RWPE1 (cell line): ENCODE measurements around the gene GPR158.
"Not testable (repeated sequence)": the region's sequence is repeated elsewhere in the genome, so short reads cannot be mapped to it uniquely, and the experiment has no call there.

Experiments
- CTCF ChIA-PET: fragments of 350-600 bp; sonication (Branson Sonifier 250); formaldehyde crosslinking; extraction: SDS; loops from one replicate; lab custom pipeline; 2021; lab: Yijun Ruan, JAX
- POLR2A ChIA-PET: fragments of 400-600 bp; formaldehyde crosslinking; extraction: SDS; loops from one replicate; lab custom pipeline; 2020; ENCODE audit warnings: antibody characterized with exemption; ENCODE audit not compliant: low non-redundant PET; lab: Yijun Ruan, JAX
- DNase-seq: peaks from one replicate; pipeline ENCODE4 v3.0.0; 2012; ENCODE audit warnings: low spot score
- H3K27ac ChIP-seq: fragments of 450-650 bp; 2 replicates; pipeline ENCODE4 v1.5.1; 2017
- TF ChIP-seq, protein P1 (sequence below): fragments of 450-650 bp; conservative IDR thresholded peaks from 2 replicates; pipeline ENCODE4 v1.5.1; 2017; ENCODE audit warnings: low read depth, mild to moderate bottlenecking

GPR158 gene

GRCh38 chr10:25157650-25158049, 17.2 kb upstream of the GPR158 start:
- ChIA-PET POLR2A (no interaction called here), CTCF (no interaction called here)
- no peak overlapping the region for H3K27ac ChIP-seq
- no peak for DNase-seq
- TF ChIP-seq, protein P1, sequence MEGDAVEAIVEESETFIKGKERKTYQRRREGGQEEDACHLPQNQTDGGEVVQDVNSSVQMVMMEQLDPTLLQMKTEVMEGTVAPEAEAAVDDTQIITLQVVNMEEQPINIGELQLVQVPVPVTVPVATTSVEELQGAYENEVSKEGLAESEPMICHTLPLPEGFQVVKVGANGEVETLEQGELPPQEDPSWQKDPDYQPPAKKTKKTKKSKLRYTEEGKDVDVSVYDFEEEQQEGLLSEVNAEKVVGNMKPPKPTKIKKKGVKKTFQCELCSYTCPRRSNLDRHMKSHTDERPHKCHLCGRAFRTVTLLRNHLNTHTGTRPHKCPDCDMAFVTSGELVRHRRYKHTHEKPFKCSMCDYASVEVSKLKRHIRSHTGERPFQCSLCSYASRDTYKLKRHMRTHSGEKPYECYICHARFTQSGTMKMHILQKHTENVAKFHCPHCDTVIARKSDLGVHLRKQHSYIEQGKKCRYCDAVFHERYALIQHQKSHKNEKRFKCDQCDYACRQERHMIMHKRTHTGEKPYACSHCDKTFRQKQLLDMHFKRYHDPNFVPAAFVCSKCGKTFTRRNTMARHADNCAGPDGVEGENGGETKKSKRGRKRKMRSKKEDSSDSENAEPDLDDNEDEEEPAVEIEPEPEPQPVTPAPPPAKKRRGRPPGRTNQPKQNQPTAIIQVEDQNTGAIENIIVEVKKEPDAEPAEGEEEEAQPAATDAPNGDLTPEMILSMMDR: no peak

- POLR2A ChIA-PET: no interaction called here
- TF ChIP-seq, protein P1: no peak
- CTCF ChIA-PET: interaction anchor here (0.7 kb wide), 1 partner anchor 62 kb away, joined by 3 read pairs; no protein-coding TSS in a partner anchor
- no peak for DNase-seq
- H3K27ac ChIP-seq: no peak overlapping the region
Measured at GRCh38 chr10:25159591-25159990, 15.2 kb upstream of the GPR158 start.

- H3K27ac ChIP-seq: no peak overlapping the region
- no peak for DNase-seq
- CTCF ChIA-PET: interaction anchor here (0.7 kb wide), 1 partner anchor 1060 kb away, joined by 3 read pairs; no protein-coding TSS in a partner anchor
- POLR2A ChIA-PET: no interaction called here
- TF ChIP-seq, protein P1: no peak
Measured at GRCh38 chr10:25162391-25162790, 12.4 kb upstream of the GPR158 start.

GRCh38 chr10:25163464-25163863, 11.3 kb upstream of the GPR158 start:
- CTCF ChIA-PET, POLR2A ChIA-PET, DNase-seq, H3K27ac ChIP-seq: not testable (repeated sequence)

DNA sequence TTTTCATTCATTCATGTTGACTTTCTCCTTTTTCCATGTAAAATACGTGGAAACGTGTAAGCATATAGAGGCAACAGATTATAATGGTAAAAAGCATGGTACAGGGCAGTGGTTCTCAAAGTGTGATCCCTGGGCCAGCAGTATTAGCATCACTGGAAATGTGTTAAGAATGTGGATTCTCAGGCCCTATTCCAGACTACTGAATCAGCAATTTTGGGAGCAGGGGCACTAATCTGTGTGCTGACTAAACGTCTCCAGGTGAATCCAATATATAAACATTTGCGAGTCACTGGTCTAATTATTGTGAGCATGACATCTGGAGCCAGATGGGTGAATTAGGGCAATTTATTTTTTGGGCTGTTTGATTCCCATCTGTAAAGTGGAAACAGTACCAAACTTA, 5.1 kb upstream of the GPR158 start:
- H3K27ac ChIP-seq: no peak overlapping the region
- POLR2A ChIA-PET: no interaction called here
- TF ChIP-seq, protein P1: no peak
- no peak for DNase-seq
- CTCF ChIA-PET: no interaction called here

- H3K27ac ChIP-seq: no peak overlapping the region
- ChIA-PET CTCF (no interaction called here), POLR2A (no interaction called here)
- TF ChIP-seq, protein P1: no peak
- no peak for DNase-seq
Measured at GRCh38 chr10:25170627-25171026, 4.2 kb upstream of the GPR158 start.

- CTCF ChIA-PET: no interaction called here
- TF ChIP-seq, protein P1: no peak
- POLR2A ChIA-PET: no interaction called here
- no peak overlapping the region for H3K27ac ChIP-seq
- DNase-seq: no peak
Measured at GRCh38 chr10:25175527-25176420, 973 bp downstream of the GPR158 start.
